Inferior parietal cortex (tissue), 1 donor: ENCODE results near the gene GORASP2.

Source experiments
- DNase-seq: peaks from one replicate; pipeline ENCODE4 v3.0.0-alpha.2; 2016; ENCODE audit errors: extremely low spot score

The GORASP2 gene

DNA sequence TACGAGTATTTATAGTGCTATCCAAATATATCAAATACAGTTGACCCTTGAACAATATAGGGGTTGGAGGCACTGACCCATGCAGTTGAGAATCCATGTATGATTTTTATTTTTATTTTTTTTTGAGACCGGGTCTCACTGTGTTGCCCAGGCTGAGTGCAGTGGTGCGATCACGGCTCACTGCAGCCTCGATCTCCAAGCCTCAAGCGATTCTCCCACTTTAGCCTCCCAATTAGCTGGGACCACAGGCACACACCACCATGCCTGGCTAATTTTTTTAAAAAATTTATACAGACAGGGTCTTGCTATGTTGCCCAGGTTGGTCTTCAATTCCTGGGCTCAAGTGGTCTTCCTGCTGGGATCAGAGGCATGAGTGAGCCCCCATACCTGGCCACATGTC, 70.6 kb downstream of the GORASP2 start:
- no peak for DNase-seq

DNA sequence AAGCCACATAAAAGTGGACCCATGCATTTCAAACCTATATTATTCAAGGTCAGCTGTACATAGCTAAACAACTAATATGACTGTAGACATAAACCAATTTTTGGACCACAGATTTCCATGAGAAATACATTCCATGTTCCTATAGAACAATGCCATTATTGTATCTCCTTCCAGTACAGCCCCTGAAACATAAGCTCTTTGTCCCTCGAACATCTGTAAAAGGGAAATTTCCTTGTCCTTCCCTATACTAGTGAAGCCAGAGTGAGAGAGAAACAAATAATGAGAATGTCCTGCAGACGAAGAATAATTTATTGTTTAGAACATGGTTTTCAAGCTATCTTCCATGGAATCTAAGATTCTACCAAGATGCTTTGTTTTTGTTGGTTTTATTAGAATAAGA, 75.3 kb downstream of the GORASP2 start:
- DNase-seq, result no peak

DNA sequence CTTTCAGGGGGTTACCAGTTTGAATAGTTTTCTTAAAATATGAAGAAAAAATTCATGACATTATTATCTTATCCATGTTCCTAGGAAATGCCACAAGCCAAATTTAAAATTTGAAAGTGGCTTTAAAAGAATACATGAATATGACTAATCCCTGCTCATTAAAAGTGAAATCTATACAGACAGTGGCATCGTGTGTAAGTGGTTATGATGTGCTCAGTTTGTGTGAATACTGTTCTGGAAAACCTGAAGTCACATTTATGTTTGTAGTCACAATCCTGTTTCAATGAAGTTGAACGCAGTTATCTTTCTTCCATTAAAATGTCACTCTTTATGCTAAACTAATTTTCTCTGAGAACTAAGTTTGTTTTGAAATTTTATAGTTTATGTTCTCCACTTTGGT, 75.8 kb downstream of the GORASP2 start:
- DNase-seq, result no peak

DNA sequence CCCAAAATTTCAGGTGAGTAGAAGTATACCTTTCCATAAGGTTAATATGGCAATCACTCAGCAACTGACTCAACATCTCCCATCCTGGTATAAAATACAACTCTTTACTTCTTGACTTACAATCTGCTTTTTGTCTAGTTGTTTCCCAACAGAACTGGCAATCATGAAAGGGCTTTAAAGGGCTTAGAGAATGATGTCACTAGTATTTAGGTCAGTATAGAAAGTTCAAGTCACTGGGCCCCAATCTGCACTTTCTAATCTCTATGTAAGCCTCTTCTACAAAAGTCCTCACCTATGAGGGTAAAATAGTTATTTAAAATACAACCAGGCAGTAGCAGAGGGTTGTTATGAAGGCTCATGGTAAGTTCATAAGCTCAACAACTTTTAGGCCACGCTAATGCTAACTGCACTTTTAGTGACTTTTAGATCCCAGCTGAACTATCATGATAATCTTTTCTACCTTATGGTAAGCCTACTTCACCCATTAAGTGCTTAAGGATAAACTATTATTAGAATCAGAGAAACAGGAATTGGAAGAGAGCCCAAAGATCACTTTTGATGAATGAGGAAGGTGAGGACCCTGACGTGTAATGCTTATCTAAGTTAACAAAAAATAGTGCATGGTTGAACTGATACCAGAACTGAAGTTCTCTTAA, 79.6 kb downstream of the GORASP2 start:
- DNase-seq, result no peak

DNA sequence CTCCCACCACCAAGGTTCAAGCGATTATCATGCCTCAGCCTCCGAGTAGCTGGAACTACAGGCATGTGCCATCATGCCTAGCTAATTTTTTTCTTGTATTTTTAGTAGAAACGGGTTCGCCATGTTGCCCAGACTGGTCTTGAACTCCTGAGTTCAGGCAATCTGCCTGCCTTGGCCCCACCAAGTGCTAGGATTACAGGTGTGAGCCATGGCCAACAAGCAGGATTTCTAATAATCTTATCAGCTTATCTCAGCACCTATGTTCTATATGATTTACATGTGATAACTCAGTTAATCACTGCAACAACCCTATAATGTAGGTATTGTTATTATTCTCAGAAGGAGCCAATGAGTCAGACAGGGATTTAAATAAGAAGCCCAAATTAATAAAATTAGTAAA, 80.3 kb downstream of the GORASP2 start:
- no peak for DNase-seq

DNA sequence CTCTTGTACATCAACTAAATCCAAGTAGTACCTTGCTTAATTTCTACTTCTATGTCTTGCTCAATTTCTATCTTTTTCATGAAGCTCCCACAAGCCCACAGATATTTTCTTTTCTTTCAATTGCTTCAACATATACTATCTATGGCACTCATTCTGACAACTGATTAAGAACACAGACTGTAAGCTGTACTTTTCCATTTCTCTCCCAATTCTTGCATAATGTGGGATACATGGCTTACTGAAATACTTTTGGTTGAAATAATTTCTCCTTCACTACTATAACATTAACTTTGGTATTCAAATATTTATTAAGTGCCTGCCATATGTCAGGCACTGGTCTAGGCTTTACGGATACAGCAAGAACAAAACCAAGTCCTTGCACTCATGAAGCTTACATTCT, 84.8 kb downstream of the GORASP2 start:
- DNase-seq, result no peak

DNA sequence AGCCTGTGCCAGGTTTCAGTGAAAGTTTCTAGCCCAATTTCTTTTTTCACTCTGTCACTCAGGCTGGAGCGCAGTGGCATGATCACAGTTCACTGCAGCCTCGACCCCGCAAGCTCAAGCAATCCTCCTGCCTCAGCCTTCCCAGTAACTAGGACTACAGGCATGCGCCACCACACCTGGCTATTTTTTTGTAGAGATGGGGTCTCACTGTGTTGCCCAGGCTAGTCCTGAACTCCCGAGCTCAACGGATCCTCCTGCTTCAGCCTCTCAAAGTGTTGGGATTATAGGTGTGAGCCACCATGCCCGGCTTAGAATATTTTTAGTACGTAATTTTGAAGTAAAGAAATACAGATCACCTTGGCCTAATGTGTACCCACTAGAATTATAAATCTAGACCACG, 87.1 kb downstream of the GORASP2 start:
- no peak for DNase-seq
